ENCODE measurements around the gene RALGDS. TPM values are rescaled to one million over a fixed set of nuclear protein-coding genes. Genes with fewer than 3 reads are reported as not detected.

The RALGDS gene
- total RNA-seq, 2 donors from 2014 or later = 24.2 to 39.7 TPM

DNA sequence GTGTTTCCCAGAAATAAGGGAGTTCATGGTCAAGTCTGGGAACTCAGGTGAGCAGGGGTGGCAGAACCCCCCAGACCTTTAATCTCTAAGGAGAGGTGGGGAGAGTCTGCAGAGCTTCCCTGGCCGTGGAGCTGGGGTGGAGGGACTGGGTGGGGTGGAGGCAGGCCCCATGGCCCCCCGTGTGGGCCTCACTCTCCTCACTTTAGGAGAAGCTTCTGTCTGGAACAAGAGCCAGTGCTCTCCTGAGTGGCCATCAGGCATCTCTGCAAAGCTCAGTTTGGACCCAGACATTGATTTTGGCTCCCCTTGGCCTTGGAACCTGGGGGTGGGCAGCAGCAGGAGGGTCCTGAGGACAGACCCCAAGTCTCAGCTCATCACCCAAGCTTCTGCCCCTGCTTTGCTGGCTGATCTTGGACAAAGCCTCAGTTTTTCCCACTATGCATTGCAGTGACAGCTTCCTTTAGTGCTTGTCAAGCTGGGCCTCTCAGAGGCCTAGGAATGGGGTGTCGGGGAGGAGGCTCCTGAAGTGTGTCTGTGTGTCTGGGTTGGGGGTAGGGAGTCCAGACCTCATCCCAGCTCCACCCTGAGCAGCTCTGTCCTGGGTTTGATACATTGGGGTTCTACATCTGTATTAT lies 46.2 kb upstream of the RALGDS start:
- H3K4me1 ChIP-seq = peaks cover 3% of the 10 kb centered on the region
- no peaks in the 10 kb centered on the region for H3K36me3 ChIP-seq
- no peak overlapping the region for H3K9ac ChIP-seq (ENCODE audit: low read depth in 2 of 2, low read length in 2 of 2)
- H3K27me3 ChIP-seq = no peaks in the 10 kb centered on the region
- no peak overlapping the region for H3K4me3 ChIP-seq
- intact Hi-C loops (cut with DNase I) = no loop called here
- TF ChIP-seq CTCF (IDR thresholded peaks at IDR 0.05) = no peak
- no peak overlapping the region for H3K27ac ChIP-seq
- H3K9me3 ChIP-seq = no peaks in the 10 kb centered on the region
- DNase-seq = peak; percentile 7

DNA sequence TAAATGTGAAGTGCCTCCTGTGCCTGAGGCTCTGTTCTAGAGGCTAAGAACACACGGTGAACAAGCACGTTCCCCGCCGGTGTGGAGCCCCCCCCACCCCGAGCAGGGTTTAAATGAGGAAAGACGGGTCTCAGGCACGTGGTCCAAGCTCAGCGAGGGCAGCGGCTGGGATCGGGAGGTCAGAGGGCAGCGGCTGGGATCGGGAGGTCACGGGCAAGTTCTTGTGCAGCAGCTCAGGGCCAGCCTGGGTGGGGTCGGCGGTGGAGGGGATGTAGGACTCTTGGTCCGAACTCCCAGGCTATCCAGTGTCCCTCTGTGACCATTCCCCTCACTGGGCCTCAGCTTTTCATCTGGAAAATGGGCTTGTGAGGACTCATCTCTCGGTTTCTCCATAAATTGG lies 45.4 kb upstream of the RALGDS start:
- H3K4me3 ChIP-seq = no peak overlapping the region
- TF ChIP-seq CTCF (IDR thresholded peaks at IDR 0.05) = no peak
- DNase-seq = peak; percentile 16
- H3K36me3 ChIP-seq = no peaks in the 10 kb centered on the region
- no peaks in the 10 kb centered on the region for H3K27me3 ChIP-seq
- no peaks in the 10 kb centered on the region for H3K9me3 ChIP-seq
- no peak overlapping the region for H3K9ac ChIP-seq (ENCODE audit: low read depth in 2 of 2, low read length in 2 of 2)
- intact Hi-C loops (cut with DNase I) = no loop called here
- H3K27ac ChIP-seq = no peak overlapping the region
- H3K4me1 ChIP-seq = peaks cover 3% of the 10 kb centered on the region

DNA sequence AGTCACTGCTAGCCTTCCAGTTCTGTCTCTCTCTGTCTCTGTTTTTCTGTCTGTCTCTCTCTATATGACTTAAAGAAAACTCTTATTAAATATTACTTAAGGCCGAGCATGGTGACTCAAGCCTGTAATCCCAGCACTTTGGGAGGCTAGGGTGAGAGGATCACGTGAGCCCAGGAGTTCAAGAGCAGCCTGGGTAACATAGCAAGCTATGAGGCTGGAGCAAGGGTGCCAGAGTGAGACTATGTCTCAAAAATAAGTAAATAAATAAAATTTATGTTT lies 44.4 kb upstream of the RALGDS start:
- no peak overlapping the region for H3K4me3 ChIP-seq
- H3K9me3 ChIP-seq = no peaks in the 10 kb centered on the region
- intact Hi-C loops (cut with DNase I) = no loop called here
- DNase-seq = no peak
- H3K36me3 ChIP-seq = no peaks in the 10 kb centered on the region
- H3K4me1 ChIP-seq = peaks cover 3% of the 10 kb centered on the region
- H3K27ac ChIP-seq = no peak overlapping the region
- H3K27me3 ChIP-seq = no peaks in the 10 kb centered on the region
- TF ChIP-seq CTCF (IDR thresholded peaks at IDR 0.05) = no peak
- H3K9ac ChIP-seq (ENCODE audit: low read depth in 2 of 2, low read length in 2 of 2) = no peak overlapping the region

- H3K36me3 ChIP-seq = no peaks in the 10 kb centered on the region
- TF ChIP-seq CTCF (IDR thresholded peaks at IDR 0.05) = no peak
- no peak overlapping the region for H3K27ac ChIP-seq
- no peaks in the 10 kb centered on the region for H3K9me3 ChIP-seq
- H3K9ac ChIP-seq (ENCODE audit: low read depth in 2 of 2, low read length in 2 of 2) = peak overlapping the region; percentile 63 to 77
- intact Hi-C loops (cut with DNase I) = no loop called here
- H3K4me3 ChIP-seq = peak overlapping the region; percentile 55
- DNase-seq = no peak
- H3K4me1 ChIP-seq = peaks cover 3% of the 10 kb centered on the region
- H3K27me3 ChIP-seq = no peaks in the 10 kb centered on the region
Measured at GRCh38 chr9:133164191-133164590, 43.2 kb upstream of the RALGDS start.

GRCh38 chr9:133163504-133164172 lies 42.6 kb upstream of the RALGDS start, which contains the start of gene GBGT1:
Gene GBGT1, minus strand, starts transcription at chr9:133163914. Its CDS starts 1,502 bp downstream, at chr9:133162412.
- peak; percentile 67 for DNase-seq
- H3K4me3 ChIP-seq = peak within 1 kb of the TSS; percentile 55
- no peaks in the 10 kb centered on the region for H3K9me3 ChIP-seq
- no peak for TF ChIP-seq CTCF (IDR thresholded peaks at IDR 0.05)
- no peaks in the 10 kb centered on the region for H3K27me3 ChIP-seq
- no peaks in the 10 kb centered on the region for H3K36me3 ChIP-seq
- H3K4me1 ChIP-seq = peaks cover 3% of the 10 kb centered on the region
- H3K27ac ChIP-seq = peak within 1 kb of the TSS; percentile 16
- intact Hi-C loops (cut with DNase I) = no loop called here
- H3K9ac ChIP-seq (ENCODE audit: low read depth in 2 of 2, low read length in 2 of 2) = peak within 1 kb of the TSS; percentile 63 to 77
